GM18505 (cell line): ENCODE results near the gene PRRC2C.
"Not testable (repeated sequence)": the region's sequence is repeated elsewhere in the genome, so short reads cannot be mapped to it uniquely, and the experiment has no call there.

Experiments
- ATAC-seq: cut with Tn5 transposase; IDR thresholded peaks from one replicate; pipeline ENCODE4 v1.9.1; 2021; ENCODE audit not compliant: unreplicated experiment
- POLR2A ChIP-seq: IDR thresholded peaks from 4 replicates; pipeline ENCODE4 v1.6.1; 2011; ENCODE audit warnings: borderline replicate concordance; ENCODE audit not compliant: insufficient read depth, insufficient read length; ENCODE audit errors: extremely low read depth

Gene PRRC2C

DNA sequence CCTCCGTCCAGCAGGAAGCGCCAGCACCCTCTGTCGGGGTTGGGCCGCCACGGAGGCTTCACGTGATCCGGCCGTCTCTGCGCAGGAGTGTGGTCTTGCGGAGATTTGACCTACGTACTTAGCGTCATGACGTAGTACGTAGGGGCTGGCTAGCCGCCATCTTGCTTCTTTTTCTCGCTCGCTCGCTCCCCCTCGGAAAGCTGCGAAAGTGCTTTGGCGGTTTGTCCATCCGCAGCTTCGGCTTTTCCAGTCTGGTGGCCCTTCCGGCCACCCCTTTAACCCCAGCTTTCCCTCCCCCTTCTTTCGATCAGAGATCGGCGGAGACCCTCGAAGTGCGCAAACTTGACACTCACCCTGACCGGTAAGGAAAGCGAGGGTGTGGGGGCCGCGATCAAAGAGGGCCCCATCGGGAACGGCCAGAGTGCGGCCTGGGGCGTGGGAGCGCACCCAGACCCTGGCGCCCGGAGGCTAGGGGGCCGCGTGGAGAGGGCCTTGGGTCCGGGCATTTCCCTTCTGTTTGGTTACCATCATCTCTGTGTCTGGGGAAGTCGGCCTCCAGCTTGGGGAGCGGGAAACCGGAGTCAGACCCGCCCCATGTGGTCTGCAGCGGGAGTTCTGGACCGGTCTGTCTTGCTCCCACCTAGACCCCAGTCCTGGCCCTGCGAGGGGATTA, at the start of gene PRRC2C:
Gene PRRC2C (plus strand): TSS at position 156 of the 673 bp plus-strand sequence. CDS start 26,559 bp downstream, outside the sequence.
- TF ChIP-seq POLR2A: peak; percentile 80
- peak; percentile 97 for ATAC-seq

- no peak for ATAC-seq
Observed at GRCh38 chr1:171438441-171438840, 46.9 kb upstream of the PRRC2C start.

GRCh38 chr1:171440201-171440600, 45.1 kb upstream of the PRRC2C start:
- not testable (repeated sequence) for ATAC-seq

More at GRCh38 chr1:171438441-171438840, 46.9 kb upstream of the PRRC2C start:
- no peak for TF ChIP-seq POLR2A

DNA sequence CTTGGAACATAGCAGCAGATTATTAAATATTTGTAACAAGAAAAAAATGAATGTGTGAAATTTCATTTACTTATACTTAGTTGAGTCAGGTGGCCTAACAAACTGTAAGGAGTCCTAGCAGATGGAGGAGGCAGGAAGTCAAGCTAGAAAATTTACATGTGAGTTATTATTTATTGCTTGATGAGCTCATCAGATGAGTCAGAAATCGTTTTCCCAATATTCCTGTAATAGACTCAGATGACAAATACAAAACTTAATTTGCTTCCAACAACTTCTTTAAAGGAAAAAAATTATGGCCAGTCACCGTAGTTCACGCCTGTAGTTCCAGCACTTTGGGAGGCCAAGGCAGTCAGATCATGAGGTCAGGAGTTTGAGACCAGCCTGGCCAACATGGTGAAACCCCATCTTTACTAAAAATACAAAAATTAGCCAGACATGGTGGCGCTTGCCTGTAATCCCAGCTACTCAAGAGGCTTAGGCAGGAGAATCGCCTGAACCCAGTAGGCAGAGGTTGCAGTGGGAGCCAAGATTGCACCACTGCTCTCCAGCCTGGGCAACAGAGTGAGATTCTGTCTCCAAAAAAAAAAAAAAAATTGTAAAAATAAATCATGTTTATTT, 43.9 kb upstream of the PRRC2C start:
- not testable (repeated sequence) for ATAC-seq

DNA sequence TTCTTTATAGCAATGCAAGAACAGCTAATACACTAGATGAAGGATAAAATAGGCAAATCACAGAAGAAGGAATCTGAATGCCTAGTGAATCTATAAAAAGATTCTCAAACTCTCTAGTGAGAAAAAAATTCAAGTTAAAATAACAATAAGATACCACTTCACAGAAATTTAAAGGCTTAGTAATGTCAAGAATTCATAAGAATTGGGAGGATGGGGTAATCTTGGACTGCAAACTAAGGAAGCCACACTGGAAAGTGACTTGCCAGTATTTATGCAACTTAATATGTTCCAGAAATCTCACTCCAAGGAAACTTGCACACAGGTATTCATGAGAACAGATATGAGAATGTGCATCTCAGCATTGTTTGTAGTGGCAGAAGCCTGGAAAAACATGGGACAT, 38.9 kb upstream of the PRRC2C start:
- TF ChIP-seq POLR2A: no peak
- ATAC-seq: no peak

GRCh38 chr1:171455967-171456366, 29.4 kb upstream of the PRRC2C start:
- TF ChIP-seq POLR2A: no peak
- no peak for ATAC-seq

GRCh38 chr1:171457412-171457811, 27.9 kb upstream of the PRRC2C start:
- no peak for TF ChIP-seq POLR2A

GRCh38 chr1:171460018-171460620, 25.2 kb upstream of the PRRC2C start:
- TF ChIP-seq POLR2A: no peak
- no peak for ATAC-seq

More at GRCh38 chr1:171457412-171457811, 27.9 kb upstream of the PRRC2C start:
- ATAC-seq: no peak

- no peak for TF ChIP-seq POLR2A
- ATAC-seq: no peak
Observed at GRCh38 chr1:171467626-171468025, 17.7 kb upstream of the PRRC2C start.

DNA sequence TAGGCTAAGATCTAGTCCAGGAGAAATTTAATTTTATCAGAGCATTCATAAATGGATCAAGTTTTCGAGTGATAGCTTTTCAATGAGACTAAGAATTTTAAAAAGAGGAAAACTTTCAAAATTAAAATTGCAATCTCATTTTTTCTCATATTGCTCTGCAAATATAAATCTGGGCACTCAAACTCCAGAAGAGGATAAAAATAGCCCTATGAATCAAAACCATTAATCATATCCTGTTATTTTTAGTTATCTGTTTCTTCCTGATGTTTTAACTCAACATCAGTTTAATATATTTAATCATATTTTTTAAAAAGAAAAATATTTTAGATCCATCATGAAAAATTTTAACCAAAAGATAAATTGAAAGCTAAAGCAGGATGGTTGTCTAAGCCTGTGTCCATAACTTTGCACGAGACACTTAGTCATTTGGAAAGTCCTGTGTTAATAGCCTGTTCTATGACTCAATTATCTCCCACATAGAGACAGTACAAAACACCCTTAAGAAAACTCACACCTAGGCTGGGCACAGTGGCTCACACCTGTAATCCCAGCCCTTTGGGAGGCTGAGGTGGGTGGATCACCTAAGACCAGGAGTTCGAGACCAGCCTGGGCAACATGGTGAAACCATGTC, 17.1 kb upstream of the PRRC2C start:
- peak; percentile 69 for ATAC-seq
- TF ChIP-seq POLR2A: no peak

DNA sequence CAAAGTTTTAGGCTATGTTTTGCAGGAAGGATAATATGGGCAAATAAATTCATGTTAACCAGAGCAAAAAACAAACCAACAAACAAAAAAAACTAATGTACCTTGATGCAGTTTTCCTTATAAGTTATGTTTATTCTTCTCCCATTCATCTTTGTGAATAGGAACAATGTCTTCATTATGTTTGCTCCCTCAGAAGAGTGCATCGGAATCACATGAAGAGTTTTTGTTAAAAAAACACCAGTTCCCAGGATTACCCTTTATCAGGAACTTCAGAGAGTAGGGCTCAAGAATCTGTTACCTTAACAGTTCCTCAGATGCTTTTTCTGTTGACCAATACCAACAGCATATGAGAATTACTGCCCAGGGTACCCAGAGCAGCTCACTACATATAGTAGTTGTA, 14.6 kb upstream of the PRRC2C start:
- no peak for ATAC-seq
- TF ChIP-seq POLR2A: no peak

- no peak for ATAC-seq
Observed at GRCh38 chr1:171472183-171472647, 13.1 kb upstream of the PRRC2C start.

DNA sequence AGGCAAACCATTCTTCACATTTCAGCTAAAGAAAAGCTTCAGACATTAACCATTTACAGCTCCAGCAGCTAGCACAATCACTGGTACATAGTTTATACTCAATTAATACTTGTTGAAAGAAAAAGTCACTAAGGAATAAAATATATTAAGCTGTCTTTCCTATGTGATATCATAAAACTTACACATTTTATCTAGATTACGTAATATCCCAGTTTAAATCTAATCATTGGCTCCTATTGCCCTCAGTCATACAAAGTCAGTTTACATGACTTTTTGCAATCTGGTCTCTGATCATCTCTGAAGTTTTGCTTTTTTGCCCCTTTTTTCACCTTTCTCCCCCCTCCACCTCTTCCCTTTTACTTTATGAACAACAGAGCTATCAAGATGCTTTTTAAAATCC, 8.5 kb upstream of the PRRC2C start:
- TF ChIP-seq POLR2A: no peak
- ATAC-seq: no peak

More at GRCh38 chr1:171472183-171472647, 13.1 kb upstream of the PRRC2C start:
- no peak for TF ChIP-seq POLR2A
